Activated CD8-positive, alpha-beta memory T cell treated with anti-CD3 and anti-CD28 coated beads, Interleukin-2, amount 10 ng/mL, durations not matched to agents 7 days and 5 days (primary cell): Measurements from ENCODE around the gene EP400. TPM values are rescaled to one million over a fixed set of nuclear protein-coding genes. Genes with fewer than 3 reads are reported as not detected.

ENCODE experiments used
- ATAC-seq: fragments of 150-1000 bp; cut with Tn5 transposase; one replicate; pipeline ENCODE4 v1.10.0; 2021; ENCODE audit warnings: moderate library complexity
- CTCF ChIA-PET: fragments of 350-600 bp; sonication (Branson Sonifier 250); formaldehyde crosslinking; loops from one replicate; lab custom pipeline; 2021; ENCODE audit warnings: antibody characterized with exemption; lab: Charles Lee
- DNase-seq: peaks from one replicate; pipeline ENCODE4 v3.0.0-alpha.2; 2020
- H3K27ac Mint-ChIP-seq: one replicate; pipeline ENCODE4 v1.8.0; 2021; ENCODE audit warnings: mild to moderate bottlenecking, mixed read lengths
- H3K27me3 Mint-ChIP-seq: one replicate; pipeline ENCODE4 v1.8.0; 2021; ENCODE audit warnings: mixed read lengths
- H3K36me3 Mint-ChIP-seq: one replicate; pipeline ENCODE4 v1.8.0; 2021; ENCODE audit warnings: mild to moderate bottlenecking, mixed read lengths
- H3K4me1 Mint-ChIP-seq: one replicate; pipeline ENCODE4 v1.8.0; 2021; ENCODE audit warnings: mixed read lengths
- H3K4me3 Mint-ChIP-seq: one replicate; pipeline ENCODE4 v1.8.0; 2021; ENCODE audit warnings: mild to moderate bottlenecking, moderate library complexity, mixed read lengths
- H3K9me3 Mint-ChIP-seq: one replicate; pipeline ENCODE4 v1.8.0; 2022; ENCODE audit warnings: low read depth, mixed read lengths
- total RNA-seq, 2 experiments: library from RNA; stranded (reverse); gene quantifications; one replicate each; pipeline ENCODE4 v1.2.3, GENCODE V29; 2021

EP400 gene
- 10 to 100 TPM; 54.1 to 68.0 TPM for total RNA-seq

DNA sequence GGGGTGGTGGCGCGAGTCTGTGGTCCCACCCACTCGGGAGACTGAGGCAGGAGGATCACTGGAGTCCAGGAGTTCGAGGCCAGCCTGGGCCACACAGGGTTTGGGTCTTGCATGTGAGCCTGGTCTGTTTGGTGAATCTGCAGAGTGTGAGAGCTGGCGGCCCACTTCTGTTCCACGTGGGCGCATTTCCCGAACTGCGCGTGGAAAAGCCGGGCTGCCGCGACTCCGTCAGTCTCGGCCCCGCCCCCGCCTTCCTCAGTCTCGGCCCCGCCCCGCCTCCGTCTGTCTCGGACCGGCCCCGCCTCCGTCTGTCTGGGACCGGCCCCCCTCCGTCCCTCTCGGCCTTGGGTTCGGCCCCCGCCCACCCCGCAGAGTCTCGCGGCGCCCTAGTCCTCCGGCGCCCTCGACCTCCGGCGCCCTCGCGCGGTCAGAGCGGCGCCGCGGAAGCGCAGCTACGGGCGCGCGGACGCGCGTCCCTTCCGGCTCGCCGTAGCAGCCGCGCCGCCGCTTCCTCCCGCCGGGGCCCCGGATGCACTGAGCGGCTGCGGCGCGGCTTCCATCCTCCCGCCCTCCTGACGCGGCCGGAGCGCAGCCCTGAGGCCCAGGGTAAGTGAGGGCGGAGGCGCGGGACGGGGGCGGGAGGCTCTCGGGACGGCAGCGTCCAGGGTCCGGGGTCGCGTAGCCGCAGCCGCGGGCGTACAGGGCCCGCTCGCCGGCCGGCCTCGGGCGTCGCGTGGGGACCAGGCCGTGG lies at the start of gene EP400:
Gene EP400 (plus strand): TSS at position 512 of the 751 bp plus-strand sequence. CDS start 10,678 bp downstream, outside the sequence.
- Mint-ChIP-seq H3K27ac (peak within 1 kb of the TSS; percentile 93), H3K27me3 (no peaks in the 10 kb centered on the region), H3K9me3 (no peaks in the 10 kb centered on the region), H3K4me3 (peak within 1 kb of the TSS; percentile 87), H3K4me1 (peaks cover 40% of the 10 kb centered on the region), H3K36me3 (peaks cover 9% of the 10 kb centered on the region)
- ATAC-seq (peak; percentile 94), DNase-seq (peak; percentile 97)
- CTCF ChIA-PET, result interaction anchor here (1.0 to 2.3 kb wide), 2 partner anchors 20 to 113 kb away, joined by 4 to 7 read pairs; partner anchors contain the start of gene PUS1

- ATAC-seq (no peak), DNase-seq (no peak)
- Mint-ChIP-seq H3K4me3 (no peak overlapping the region), H3K9me3 (no peaks in the 10 kb centered on the region), H3K27me3 (no peaks in the 10 kb centered on the region), H3K4me1 (peaks cover 12% of the 10 kb centered on the region), H3K27ac (no peak overlapping the region), H3K36me3 (no peaks in the 10 kb centered on the region)
- CTCF ChIA-PET, result no interaction called here
Measured at GRCh38 chr12:131900397-131900796, 49.3 kb upstream of the EP400 start.

DNA sequence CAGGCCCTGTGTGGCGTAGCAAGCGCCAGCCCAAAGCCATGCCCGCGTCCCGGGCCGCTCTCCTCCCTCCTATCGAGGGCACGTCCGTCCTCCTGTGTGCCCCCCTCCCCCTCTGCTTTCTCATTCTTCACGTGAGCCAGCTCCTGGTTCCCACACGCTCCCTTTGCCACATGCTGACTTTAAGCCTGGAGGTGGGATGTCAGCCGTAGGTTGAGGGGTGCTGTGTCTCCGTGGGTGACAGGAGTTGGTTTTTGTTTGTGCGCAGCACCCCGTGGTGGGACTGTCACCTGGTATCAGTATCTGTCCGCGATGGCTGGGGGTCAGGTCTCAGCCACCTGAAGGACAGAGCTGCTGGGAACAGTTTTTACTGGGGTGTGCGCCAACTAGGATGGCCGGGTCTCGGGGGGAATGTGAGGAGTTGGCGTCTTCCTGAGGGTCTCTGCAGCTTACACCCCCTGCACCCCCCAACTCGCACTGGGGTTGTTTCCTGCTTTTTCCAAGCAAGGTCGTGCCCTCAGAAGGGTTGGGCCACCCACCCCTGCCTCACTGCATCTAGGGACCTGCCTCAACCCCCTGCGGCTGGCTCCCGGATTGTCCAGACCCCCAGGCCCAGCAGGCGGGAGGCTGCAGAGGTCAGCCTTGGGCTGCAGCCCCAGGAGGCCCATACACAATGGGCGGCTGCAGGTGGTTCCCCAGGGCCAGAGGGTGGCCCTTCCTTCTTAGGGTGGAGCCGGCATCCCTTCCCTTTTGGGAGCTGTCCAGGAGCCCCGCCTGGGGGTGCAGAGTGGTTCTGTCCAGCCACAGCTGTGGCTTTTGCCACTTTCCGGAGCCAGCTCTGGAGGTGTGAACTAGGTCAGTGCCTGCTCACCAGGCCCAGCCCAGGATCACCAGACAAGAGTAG lies 48.1 kb upstream of the EP400 start:
- no peaks in the 10 kb centered on the region for H3K36me3 Mint-ChIP-seq
- H3K27ac Mint-ChIP-seq, result no peak overlapping the region
- no peaks in the 10 kb centered on the region for H3K27me3 Mint-ChIP-seq
- no peaks in the 10 kb centered on the region for H3K9me3 Mint-ChIP-seq
- no peak overlapping the region for H3K4me3 Mint-ChIP-seq
- DNase-seq, result no peak
- no peak for ATAC-seq
- CTCF ChIA-PET, result no interaction called here
- peaks cover 10% of the 10 kb centered on the region for H3K4me1 Mint-ChIP-seq

- CTCF ChIA-PET, result no interaction called here
- no peak for DNase-seq
- Mint-ChIP-seq H3K27me3 (no peaks in the 10 kb centered on the region), H3K27ac (no peak overlapping the region), H3K4me3 (no peak overlapping the region), H3K9me3 (no peaks in the 10 kb centered on the region), H3K36me3 (no peaks in the 10 kb centered on the region), H3K4me1 (peaks cover 4% of the 10 kb centered on the region)
- ATAC-seq, result no peak
Measured at GRCh38 chr12:131902332-131903241, 47.2 kb upstream of the EP400 start.

DNA sequence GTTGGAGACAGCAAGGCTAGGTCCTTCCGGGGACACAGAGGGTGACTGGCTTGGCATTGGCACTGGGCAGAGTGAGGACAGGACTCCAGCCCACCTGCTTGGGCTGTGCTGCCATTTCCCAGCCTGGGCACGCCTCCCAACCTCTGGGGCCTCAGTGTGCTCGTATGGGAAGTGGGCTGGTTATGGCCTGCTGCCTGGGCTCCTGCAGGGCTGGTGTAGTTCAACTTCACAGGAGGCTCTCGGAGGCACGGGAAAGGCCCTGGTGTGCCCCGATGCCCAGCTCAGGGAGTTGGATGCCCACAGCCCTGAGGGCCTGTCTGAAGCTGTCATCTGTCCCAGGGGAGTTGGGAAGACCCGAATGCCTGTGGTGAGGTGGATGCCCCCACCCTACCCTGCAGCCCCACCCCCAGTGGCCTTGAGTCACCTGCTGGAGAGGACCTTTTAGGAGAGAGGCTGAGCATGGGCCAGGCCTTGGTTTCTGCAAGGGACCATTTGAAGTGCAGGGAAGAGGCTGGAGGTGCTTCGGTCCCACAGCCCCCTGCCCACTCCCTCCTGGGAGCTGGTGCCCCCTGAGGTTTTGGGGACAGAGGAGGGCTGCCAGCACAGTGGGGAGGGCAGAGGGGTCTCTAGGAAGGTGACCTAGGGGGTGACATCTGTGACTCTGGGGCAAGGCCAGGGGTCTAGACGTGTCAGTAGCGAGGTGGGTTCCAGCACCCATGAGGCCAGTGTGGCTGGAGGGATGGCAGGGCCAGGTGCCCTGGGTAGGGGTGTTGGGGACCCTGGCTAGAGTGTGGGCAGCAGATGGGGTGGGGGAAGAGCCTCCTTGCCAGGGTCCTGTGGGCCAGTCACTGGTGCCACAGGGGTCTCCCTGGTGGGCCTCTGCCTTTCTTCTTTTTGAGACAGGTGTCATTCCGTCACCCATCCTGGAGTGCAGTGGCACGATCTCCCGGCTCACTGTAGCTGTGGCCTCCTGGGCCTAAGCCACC lies 46.2 kb upstream of the EP400 start:
- CTCF ChIA-PET, result no interaction called here
- Mint-ChIP-seq H3K36me3 (no peaks in the 10 kb centered on the region), H3K4me3 (no peak overlapping the region), H3K27ac (no peak overlapping the region), H3K4me1 (peaks cover 4% of the 10 kb centered on the region), H3K9me3 (no peaks in the 10 kb centered on the region), H3K27me3 (no peaks in the 10 kb centered on the region)
- ATAC-seq, result no peak
- no peak for DNase-seq

GRCh38 chr12:131904346-131904745 lies 45.4 kb upstream of the EP400 start:
- Mint-ChIP-seq H3K36me3 (no peaks in the 10 kb centered on the region), H3K4me1 (peaks cover 4% of the 10 kb centered on the region), H3K9me3 (no peaks in the 10 kb centered on the region), H3K4me3 (no peak overlapping the region), H3K27ac (no peak overlapping the region), H3K27me3 (no peaks in the 10 kb centered on the region)
- no peak for DNase-seq
- CTCF ChIA-PET, result no interaction called here
- ATAC-seq, result no peak

DNA sequence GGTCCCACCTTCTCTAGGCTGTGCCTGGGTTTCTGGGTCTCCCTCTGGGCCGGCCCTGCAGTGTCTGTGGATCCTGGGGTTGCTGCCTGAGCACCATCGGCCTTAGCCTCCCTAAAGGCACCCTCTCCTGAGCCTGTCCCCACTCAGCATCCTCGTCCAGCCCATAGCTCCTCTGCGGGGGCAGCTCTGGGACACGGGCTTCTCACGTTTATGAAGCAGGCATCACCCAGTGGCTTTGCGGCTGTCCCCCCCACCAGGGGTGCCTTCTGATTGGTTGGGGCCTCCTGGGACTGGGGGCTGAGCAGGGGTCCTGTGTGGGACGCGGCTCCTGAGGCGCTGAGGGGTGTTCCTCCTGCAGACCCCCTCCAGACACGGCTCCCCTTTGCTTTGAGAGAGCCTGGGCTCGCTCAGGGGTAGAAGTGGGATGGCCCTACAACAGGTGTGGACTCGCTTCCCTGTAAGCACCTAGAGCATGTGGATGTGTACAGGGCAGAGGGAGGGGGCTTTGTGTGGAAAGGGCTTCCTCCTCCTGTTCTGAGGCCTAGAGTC lies 44.6 kb upstream of the EP400 start:
- H3K27ac Mint-ChIP-seq, result no peak overlapping the region
- no peak overlapping the region for H3K4me3 Mint-ChIP-seq
- DNase-seq (no peak), ATAC-seq (no peak)
- no peaks in the 10 kb centered on the region for H3K36me3 Mint-ChIP-seq
- no peaks in the 10 kb centered on the region for H3K9me3 Mint-ChIP-seq
- H3K27me3 Mint-ChIP-seq, result no peaks in the 10 kb centered on the region
- CTCF ChIA-PET, result no interaction called here
- peaks cover 4% of the 10 kb centered on the region for H3K4me1 Mint-ChIP-seq

DNA sequence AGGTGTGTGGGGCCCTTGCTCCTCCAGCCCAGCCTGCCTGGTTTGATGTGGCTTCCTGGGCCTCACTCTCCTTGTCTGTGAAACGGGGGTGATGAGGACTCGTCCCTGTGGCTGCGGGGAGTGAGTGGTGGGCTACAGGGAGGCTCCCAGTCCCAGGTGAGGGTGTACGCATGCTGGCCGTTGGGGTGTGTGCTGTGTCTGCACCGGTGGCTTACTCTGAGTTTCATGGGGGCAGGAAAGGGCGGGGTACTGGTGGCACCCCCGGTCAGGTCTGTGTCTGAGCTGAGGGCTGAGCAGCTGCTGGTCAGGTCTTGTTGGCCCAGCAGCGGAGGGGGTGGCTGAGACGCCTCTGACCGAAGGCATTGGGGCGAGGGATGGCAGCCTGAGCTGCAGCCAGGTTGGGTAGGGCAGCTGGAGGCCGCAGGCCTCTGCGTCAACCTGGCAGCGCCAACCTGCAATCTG lies 44.1 kb upstream of the EP400 start:
- peaks cover 4% of the 10 kb centered on the region for H3K4me1 Mint-ChIP-seq
- H3K4me3 Mint-ChIP-seq, result no peak overlapping the region
- CTCF ChIA-PET, result no interaction called here
- no peak overlapping the region for H3K27ac Mint-ChIP-seq
- H3K9me3 Mint-ChIP-seq, result no peaks in the 10 kb centered on the region
- DNase-seq (no peak), ATAC-seq (no peak)
- no peaks in the 10 kb centered on the region for H3K36me3 Mint-ChIP-seq
- H3K27me3 Mint-ChIP-seq, result no peaks in the 10 kb centered on the region

GRCh38 chr12:131907379-131908091 lies 42.2 kb upstream of the EP400 start:
- H3K4me3 Mint-ChIP-seq, result no peak overlapping the region
- ATAC-seq (no peak), DNase-seq (no peak)
- H3K27ac Mint-ChIP-seq, result no peak overlapping the region
- H3K27me3 Mint-ChIP-seq, result no peaks in the 10 kb centered on the region
- H3K4me1 Mint-ChIP-seq, result peaks cover 4% of the 10 kb centered on the region
- CTCF ChIA-PET, result no interaction called here
- no peaks in the 10 kb centered on the region for H3K9me3 Mint-ChIP-seq
- H3K36me3 Mint-ChIP-seq, result no peaks in the 10 kb centered on the region

DNA sequence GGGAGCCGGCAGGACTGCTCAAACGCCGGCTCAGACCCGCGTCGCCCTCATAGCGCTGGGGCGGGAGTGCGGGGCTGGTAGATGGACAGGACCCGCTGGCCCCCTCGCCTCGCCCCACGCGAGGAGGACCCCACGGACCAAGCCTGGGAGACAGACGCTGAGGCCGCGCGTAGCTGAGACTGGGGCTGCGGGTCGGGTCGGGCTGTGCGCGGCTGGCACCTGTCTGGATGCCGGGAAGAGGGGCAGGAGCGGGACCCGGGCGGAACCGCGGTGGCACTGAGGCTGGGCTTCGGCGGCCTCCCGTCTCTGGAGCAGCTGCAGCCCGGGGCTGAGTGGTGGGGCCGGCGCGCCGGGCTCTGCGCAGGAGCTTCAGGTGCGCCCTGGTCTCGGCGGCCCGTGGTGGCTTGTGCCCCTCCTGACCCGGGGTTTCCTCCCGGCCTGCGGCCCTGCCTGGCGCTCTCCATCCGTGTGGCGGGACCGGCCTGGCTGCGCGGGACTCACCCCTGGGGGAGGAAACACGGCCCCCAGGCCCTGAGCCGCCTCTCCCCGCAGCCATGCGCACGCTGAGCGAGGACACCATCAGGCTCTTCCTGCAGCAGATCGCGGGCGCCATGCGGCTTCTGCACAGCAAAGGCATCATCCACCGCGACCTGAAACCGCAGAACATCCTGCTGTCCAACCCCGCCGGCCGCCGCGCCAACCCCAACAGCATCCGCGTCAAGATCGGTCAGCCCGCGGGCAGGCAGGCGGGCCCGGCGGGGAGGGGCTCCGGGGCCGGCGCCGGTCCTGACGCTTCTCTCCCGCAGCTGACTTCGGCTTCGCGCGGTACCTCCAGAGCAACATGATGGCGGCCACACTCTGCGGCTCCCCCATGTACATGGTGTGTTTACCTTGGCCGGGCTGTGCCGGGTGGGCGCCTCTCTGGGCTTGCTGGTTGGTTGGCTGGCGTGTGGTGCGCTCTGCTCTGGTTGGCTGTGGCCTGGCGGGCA lies 41.4 kb upstream of the EP400 start:
- no peaks in the 10 kb centered on the region for H3K36me3 Mint-ChIP-seq
- no peak overlapping the region for H3K4me3 Mint-ChIP-seq
- no peaks in the 10 kb centered on the region for H3K9me3 Mint-ChIP-seq
- peaks cover 4% of the 10 kb centered on the region for H3K4me1 Mint-ChIP-seq
- H3K27ac Mint-ChIP-seq, result no peak overlapping the region
- DNase-seq (no peak), ATAC-seq (no peak)
- H3K27me3 Mint-ChIP-seq, result no peaks in the 10 kb centered on the region
- CTCF ChIA-PET, result no interaction called here
